HEK293T (cell line): ENCODE data around the gene PPM1L.

Experiments used
- CTCF ChIA-PET: fragments of 350-600 bp; formaldehyde crosslinking; extraction: SDS; loops from one replicate; lab custom pipeline; 2021; ENCODE audit warnings: antibody characterized with exemption, inconsistent platforms; lab: Yijun Ruan, JAX
- POLR2A ChIA-PET: fragments of 350-600 bp; formaldehyde crosslinking; extraction: SDS; loops from one replicate; lab custom pipeline; 2020; ENCODE audit warnings: antibody characterized with exemption, inconsistent platforms; lab: Yijun Ruan, JAX
- DNase-seq: peaks from one replicate; pipeline ENCODE4 v3.0.0; 2012; ENCODE audit warnings: mixed read lengths; ENCODE audit errors: extremely low spot score
- ARNT ChIP-seq: fragments of 450-650 bp; IDR thresholded peaks from 2 replicates; pipeline ENCODE4 v1.6.1; 2017; ENCODE audit warnings: mild to moderate bottlenecking
- BHLHE40 ChIP-seq: fragments of 450-650 bp; IDR thresholded peaks from 2 replicates; pipeline ENCODE4 v1.6.1; 2016; ENCODE audit warnings: mild to moderate bottlenecking, moderate library complexity, borderline replicate concordance
- CTBP1 ChIP-seq: fragments of 450-650 bp; IDR thresholded peaks from 2 replicates; pipeline ENCODE4 v1.6.1; 2016; ENCODE audit warnings: borderline replicate concordance
- ELF4 ChIP-seq: fragments of 450-650 bp; IDR thresholded peaks from 2 replicates; pipeline ENCODE4 v1.6.1; 2017; ENCODE audit warnings: antibody characterized with exemption
- FOXA1 ChIP-seq: fragments of 450-650 bp; IDR thresholded peaks from 2 replicates; pipeline ENCODE4 v1.6.1; 2016; ENCODE audit warnings: mild to moderate bottlenecking
- FOXK2 ChIP-seq: fragments of 450-650 bp; IDR thresholded peaks from 2 replicates; pipeline ENCODE4 v1.6.1; 2016; ENCODE audit warnings: mild to moderate bottlenecking
- FOXM1 ChIP-seq: fragments of 450-650 bp; IDR thresholded peaks from 2 replicates; pipeline ENCODE4 v1.6.1; 2017; ENCODE audit warnings: mild to moderate bottlenecking, borderline replicate concordance
- HDGF ChIP-seq: fragments of 450-650 bp; IDR thresholded peaks from 2 replicates; pipeline ENCODE4 v1.6.1; 2017; ENCODE audit warnings: antibody characterized with exemption, borderline replicate concordance
- L3MBTL2 ChIP-seq: fragments of 450-650 bp; conservative IDR thresholded peaks from 2 replicates; pipeline ENCODE4 v1.6.1; 2016; ENCODE audit warnings: mild to moderate bottlenecking
- LEF1 ChIP-seq: fragments of 450-650 bp; IDR thresholded peaks from 2 replicates; pipeline ENCODE4 v1.6.1; 2017; ENCODE audit warnings: mild to moderate bottlenecking, borderline replicate concordance
- NFRKB ChIP-seq: fragments of 450-650 bp; IDR thresholded peaks from 2 replicates; pipeline ENCODE4 v1.6.1; 2016; ENCODE audit warnings: mild to moderate bottlenecking, moderate library complexity
- PKNOX1 ChIP-seq: fragments of 450-650 bp; IDR thresholded peaks from 2 replicates; pipeline ENCODE4 v1.6.1; 2016
- SP1 ChIP-seq: fragments of 450-650 bp; IDR thresholded peaks from 2 replicates; pipeline ENCODE4 v1.6.1; 2017
- SUZ12 ChIP-seq: fragments of 450-650 bp; IDR thresholded peaks from 2 replicates; pipeline ENCODE4 v1.6.1; 2016; ENCODE audit warnings: mild to moderate bottlenecking
- TARDBP ChIP-seq: fragments of 450-650 bp; IDR thresholded peaks from 2 replicates; pipeline ENCODE4 v1.6.1; 2016
- ZNF384 ChIP-seq: fragments of 450-650 bp; IDR thresholded peaks from 2 replicates; pipeline ENCODE4 v1.6.1; 2016

PPM1L gene

GRCh38 chr3:160725338-160725737, 30.7 kb upstream of the PPM1L start:
- DNase-seq, result no peak
- ChIA-PET POLR2A (no interaction called here), CTCF (no interaction called here)
- TF ChIP-seq L3MBTL2 (no peak), LEF1 (no peak), ELF4 (no peak), TARDBP (no peak)

GRCh38 chr3:160735826-160736225, 20.2 kb upstream of the PPM1L start:
- POLR2A ChIA-PET, result no interaction called here
- DNase-seq, result no peak
- CTCF ChIA-PET, result no interaction called here
- TF ChIP-seq L3MBTL2 (no peak), CTBP1 (no peak), FOXM1 (no peak), NFRKB (no peak), PKNOX1 (no peak), ZNF384 (no peak), ARNT (no peak), LEF1 (no peak), FOXK2 (no peak)

GRCh38 chr3:160738048-160738447, 18.0 kb upstream of the PPM1L start:
- no peak for DNase-seq
- ChIA-PET CTCF (no interaction called here), POLR2A (no interaction called here)
- no peak for TF ChIP-seq SP1
- TF ChIP-seq SUZ12, result no peak
- no peak for TF ChIP-seq L3MBTL2
- TF ChIP-seq LEF1, result no peak
- no peak for TF ChIP-seq ZNF384
- no peak for TF ChIP-seq HDGF
- no peak for TF ChIP-seq FOXM1
- no peak for TF ChIP-seq FOXA1
- TF ChIP-seq ELF4, result no peak
- no peak for TF ChIP-seq NFRKB
- no peak for TF ChIP-seq PKNOX1
- no peak for TF ChIP-seq ARNT
- no peak for TF ChIP-seq CTBP1
- no peak for TF ChIP-seq TARDBP
- no peak for TF ChIP-seq FOXK2
- TF ChIP-seq BHLHE40, result no peak

GRCh38 chr3:160739079-160739478, 17.0 kb upstream of the PPM1L start:
- ChIA-PET POLR2A (no interaction called here), CTCF (no interaction called here)
- DNase-seq, result no peak
- TF ChIP-seq HDGF, result no peak
- TF ChIP-seq FOXA1, result no peak
- TF ChIP-seq FOXK2, result no peak
- TF ChIP-seq ZNF384, result no peak
- no peak for TF ChIP-seq NFRKB

GRCh38 chr3:160746976-160747375, 9.1 kb upstream of the PPM1L start:
- TF ChIP-seq FOXM1 (no peak), LEF1 (no peak), SP1 (no peak), SUZ12 (no peak), L3MBTL2 (no peak), TARDBP (no peak), CTBP1 (no peak), HDGF (no peak), FOXA1 (no peak), ZNF384 (no peak), FOXK2 (no peak), NFRKB (no peak), ELF4 (no peak), BHLHE40 (no peak), PKNOX1 (no peak), ARNT (no peak)
- DNase-seq, result no peak
- ChIA-PET POLR2A (no interaction called here), CTCF (no interaction called here)

- DNase-seq, result no peak
- CTCF ChIA-PET, result no interaction called here
- TF ChIP-seq CTBP1 (no peak), FOXA1 (no peak), ZNF384 (no peak), ARNT (no peak), ELF4 (no peak), TARDBP (no peak), NFRKB (no peak), FOXM1 (no peak)
- POLR2A ChIA-PET, result no interaction called here
Measured at GRCh38 chr3:160747422-160747821, 8.6 kb upstream of the PPM1L start.

GRCh38 chr3:160748231-160748630, 7.8 kb upstream of the PPM1L start:
- ChIA-PET POLR2A (no interaction called here), CTCF (no interaction called here)
- no peak for TF ChIP-seq CTBP1
- no peak for TF ChIP-seq HDGF
- no peak for TF ChIP-seq TARDBP
- TF ChIP-seq L3MBTL2, result no peak
- no peak for TF ChIP-seq FOXA1
- TF ChIP-seq FOXK2, result no peak
- TF ChIP-seq ZNF384, result no peak
- no peak for TF ChIP-seq FOXM1
- TF ChIP-seq ARNT, result no peak
- no peak for TF ChIP-seq NFRKB
- no peak for TF ChIP-seq LEF1
- no peak for TF ChIP-seq PKNOX1
- no peak for TF ChIP-seq SUZ12
- no peak for TF ChIP-seq SP1
- TF ChIP-seq ELF4, result no peak
- TF ChIP-seq BHLHE40, result no peak
- no peak for DNase-seq
